ENCODE results near the gene DDX60. TPM values are rescaled to one million over a fixed set of nuclear protein-coding genes. Genes with fewer than 3 reads are reported as not detected.

Gene DDX60
- total and polyA plus RNA-seq, 2 donors (not counting 3 experiments of a cell fraction or from before 2014, with no cell fraction given): 3.8 to 9.3 TPM

GRCh38 chr4:168317621-168318020 is 931 bp downstream of the DDX60 start:
- Histone ChIP-seq H3K36me3 (ENCODE audit: control insufficient read depth in 2 of 2, extremely low read depth in 1 of 2, insufficient read depth in 2 of 2, low read length in 2 of 2) (no peaks in the 10 kb centered on the region), H3K27ac (ENCODE audit: insufficient read depth, low read depth, low read length) (no peak overlapping the region), H3K9me1 (replicated peaks; ENCODE audit: control insufficient read depth, extremely low read depth, insufficient read depth, low read length) (no peaks in the 10 kb centered on the region), H4K20me1 (replicated peaks; ENCODE audit: control insufficient read depth, extremely low read depth, insufficient read depth, low read length) (no peaks in the 10 kb centered on the region), H2AFZ (ENCODE audit: low read depth, low read length) (peak overlapping the region; percentile 99), H3K27me3 (ENCODE audit: control insufficient read depth in 2 of 2, insufficient read depth in 2 of 2, low read length in 2 of 2) (no peaks in the 10 kb centered on the region), H3K9ac (replicated peaks; ENCODE audit: extremely low read depth, insufficient read depth, low read length) (peak overlapping the region; percentile 89), H3K4me2 (ENCODE audit: insufficient read depth, low read length) (peak overlapping the region; percentile 98), H3K9me3 (replicated peaks; ENCODE audit: control insufficient read depth, insufficient read depth, low read length) (no peaks in the 10 kb centered on the region), H3K4me1 (ENCODE audit: control insufficient read depth, extremely low read depth, insufficient read depth, low read length) (peaks cover 4% of the 10 kb centered on the region), H3K4me3 (replicated peaks in 1 of 3; ENCODE audit: insufficient read depth in 1 of 3, low read depth in 1 of 3, low read length in 3 of 3) (peak overlapping the region in 1 of 3 experiments; percentile 97), H3K79me2 (ENCODE audit: control insufficient read depth, insufficient read depth, low read length) (no peaks in the 10 kb centered on the region)
- TSS peak; percentile 44 for BruUV-seq (replicated peaks)
- dilution Hi-C loops (cut with MboI; ENCODE audit: extremely low pct_ligation_motif_present, low sequenced_read_pairs): no loop called here
- no peak for FAIRE-seq
- CTCF ChIA-PET: interaction anchor here (0.6 to 2.9 kb wide), 7 partner anchors 8 to 164 kb away, joined by 3 to 10 read pairs (median 3); partner anchors contain the start of gene DDX60L
- TF ChIP-seq POLR2AphosphoS5 (IDR thresholded peaks at IDR 0.05; ENCODE audit: insufficient read depth, low read depth, low read length): no peak
- no peak for TF ChIP-seq JUN (IDR thresholded peaks at IDR 0.05; ENCODE audit: borderline replicate concordance, insufficient read depth, insufficient read length, low read depth)
- no peak for TF ChIP-seq MAX (IDR thresholded peaks at IDR 0.05; ENCODE audit: insufficient read depth, insufficient read length)
- TF ChIP-seq CTCF (IDR thresholded peaks at IDR 0.05; ENCODE audit: extremely low read depth in 1 of 2, insufficient read depth in 1 of 2, low read depth in 1 of 2, low read length in 2 of 2): no peak
- TF ChIP-seq POLR2A (IDR thresholded peaks at IDR 0.05; ENCODE audit: low read depth, low read length): no peak
- no peak for TF ChIP-seq MYC (IDR thresholded peaks at IDR 0.05; ENCODE audit: low read depth, low read length)
- TF ChIP-seq GATA2 (IDR thresholded peaks at IDR 0.05; ENCODE audit: insufficient read depth, insufficient read length, low read depth, low read length): no peak
- no peak for TF ChIP-seq EZH2 (IDR thresholded peaks at IDR 0.05; ENCODE audit: borderline replicate concordance, low read depth, low read length, severe bottlenecking)
- no peak for TF ChIP-seq FOS (IDR thresholded peaks at IDR 0.05; ENCODE audit: borderline replicate concordance, insufficient read depth, low read length)
- intact Hi-C loops (cut with micrococcal nuclease): loop anchor here (1.0 to 5.0 kb wide), 7 partner anchors 67 to 1970 kb away; partner anchors contain the start of gene DDX60L
- no peak for DNase-seq (ENCODE audit: low read depth, low spot score)
- POLR2A ChIA-PET: no interaction called here

Measured in endothelial cell of umbilical vein (primary cell).